Myometrial cell (primary cell): ENCODE measurements around the gene KLHL4. TPM values are rescaled to one million over a fixed set of nuclear protein-coding genes. Genes with fewer than 3 reads are reported as not detected.

ENCODE experiments used
- total RNA-seq: library from RNA; depleted of rRNA; stranded (reverse); fragments of >200 nt; gene quantifications from 2 replicates; pipeline ENCODE4 v1.2.3, GENCODE V29; 2015

KLHL4 gene, protein sequence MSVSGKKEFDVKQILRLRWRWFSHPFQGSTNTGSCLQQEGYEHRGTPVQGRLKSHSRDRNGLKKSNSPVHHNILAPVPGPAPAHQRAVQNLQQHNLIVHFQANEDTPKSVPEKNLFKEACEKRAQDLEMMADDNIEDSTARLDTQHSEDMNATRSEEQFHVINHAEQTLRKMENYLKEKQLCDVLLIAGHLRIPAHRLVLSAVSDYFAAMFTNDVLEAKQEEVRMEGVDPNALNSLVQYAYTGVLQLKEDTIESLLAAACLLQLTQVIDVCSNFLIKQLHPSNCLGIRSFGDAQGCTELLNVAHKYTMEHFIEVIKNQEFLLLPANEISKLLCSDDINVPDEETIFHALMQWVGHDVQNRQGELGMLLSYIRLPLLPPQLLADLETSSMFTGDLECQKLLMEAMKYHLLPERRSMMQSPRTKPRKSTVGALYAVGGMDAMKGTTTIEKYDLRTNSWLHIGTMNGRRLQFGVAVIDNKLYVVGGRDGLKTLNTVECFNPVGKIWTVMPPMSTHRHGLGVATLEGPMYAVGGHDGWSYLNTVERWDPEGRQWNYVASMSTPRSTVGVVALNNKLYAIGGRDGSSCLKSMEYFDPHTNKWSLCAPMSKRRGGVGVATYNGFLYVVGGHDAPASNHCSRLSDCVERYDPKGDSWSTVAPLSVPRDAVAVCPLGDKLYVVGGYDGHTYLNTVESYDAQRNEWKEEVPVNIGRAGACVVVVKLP
- total RNA-seq = 2.0 and 3.4 TPM in 2 replicates

DNA sequence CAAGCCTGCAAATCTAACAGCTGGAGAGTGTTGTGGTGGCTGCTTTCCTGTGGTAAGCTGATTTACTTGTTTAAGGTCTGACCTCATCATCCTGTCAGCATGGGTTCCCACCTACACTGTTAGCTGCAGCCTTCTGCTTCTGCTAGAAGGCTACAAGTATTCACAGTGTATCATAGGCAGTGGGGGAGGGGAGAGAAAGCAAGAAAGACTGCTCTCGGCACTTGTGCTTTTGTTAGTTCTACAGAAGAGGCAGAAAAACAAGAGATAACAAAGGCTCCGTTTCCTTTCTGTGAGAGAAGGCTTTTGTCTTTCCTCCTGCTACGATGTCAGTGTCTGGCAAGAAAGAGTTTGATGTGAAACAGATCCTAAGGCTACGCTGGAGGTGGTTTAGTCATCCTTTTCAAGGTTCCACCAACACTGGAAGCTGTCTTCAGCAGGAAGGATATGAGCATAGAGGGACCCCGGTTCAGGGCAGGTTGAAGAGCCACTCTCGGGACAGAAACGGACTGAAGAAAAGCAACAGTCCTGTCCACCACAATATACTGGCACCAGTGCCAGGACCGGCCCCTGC, at the start of gene KLHL4:
KLHL4 (plus strand) TSS at position 232 of the 571 bp plus-strand sequence; CDS start at position 324, 92 bp downstream.

